ENCODE data around the gene RBMS3. TPM values are rescaled to one million over a fixed set of nuclear protein-coding genes. Genes with fewer than 3 reads are reported as not detected.

Gene RBMS3
- total and polyA plus RNA-seq, 2 of the 13 experiments (the other 11 are each of a cell fraction or from before 2014, with no cell fraction given), result not detected

GRCh38 chr3:30040126-30040525 lies 759.3 kb downstream of the RBMS3 start:
- no peak overlapping the region for H2AFZ ChIP-seq (ENCODE audit: low read length)
- no peak overlapping the region for H3K4me2 ChIP-seq (ENCODE audit: low read depth, low read length)
- intact Hi-C loops (cut with micrococcal nuclease; ENCODE audit: unreplicated experiment), result loop anchor here (5.0 kb wide), 1 partner anchor 617 kb away; no protein-coding TSS in a partner anchor
- ATAC-seq (no peak), FAIRE-seq (no peak), DNase-seq (ENCODE audit: low spot score) (no peak)
- no peaks in the 10 kb centered on the region for H3K36me3 ChIP-seq (replicated peaks in 1 of 2; ENCODE audit: control insufficient read depth in 1 of 2, insufficient read depth in 2 of 2, low read length in 2 of 2)
- H4K20me1 ChIP-seq (ENCODE audit: insufficient read depth, low read length), result no peaks in the 10 kb centered on the region
- H3K4me1 ChIP-seq (ENCODE audit: insufficient read depth, low read length), result no peaks in the 10 kb centered on the region; the same call in 1 of the 2 replicates
- H3K9me3 ChIP-seq (ENCODE audit: low read length), result no peaks in the 10 kb centered on the region
- in situ Hi-C loops (cut with HindIII; ENCODE audit: extremely low pct_ligation_motif_present, low pct_unique_long_range_greater_than_20kb), result loop anchor here (10.0 kb wide), 1 partner anchor 155 kb away; no protein-coding TSS in a partner anchor
- no TSS peak for BruUV-seq (replicated peaks)
- no peak overlapping the region for H3K27ac ChIP-seq (ENCODE audit: extremely low read length, insufficient read depth, low read length)
- no peaks in the 10 kb centered on the region for H3K79me2 ChIP-seq (ENCODE audit: insufficient read depth, low read length)
- no peak overlapping the region for H3K9ac ChIP-seq (ENCODE audit: insufficient read depth, low read depth, low read length)
- no peak overlapping the region for H3K4me3 ChIP-seq (replicated peaks in 1 of 3; ENCODE audit: insufficient read depth in 1 of 3, low read depth in 2 of 3, low read length in 3 of 3)
- 65% methylated on average over 4 of the region's 4 CpGs for WGBS (ENCODE audit: low lambda C conversion rate)
- H3K27me3 ChIP-seq (ENCODE audit: control insufficient read depth in 1 of 2, insufficient read depth in 2 of 2, low read length in 2 of 2), result 0 out of 5 replicates have a peak, but pooled peaks cover 0 to 5% of the 10 kb centered on the region in 2 experiments
- CTCF ChIA-PET (ENCODE audit: low intra/inter-chr PET ratio, low total read pairs), result no interaction called here
- POLR2A ChIA-PET, result no interaction called here
- TF ChIP-seq FOXM1 (CRISPR knock-in tag; IDR thresholded peaks at IDR 0.05) (no peak), NPAS2 (CRISPR knock-in tag; IDR thresholded peaks at IDR 0.05; ENCODE audit: borderline replicate concordance) (no peak), ZBTB21 (CRISPR knock-in tag; IDR thresholded peaks at IDR 0.05) (no peak), SIN3B (IDR thresholded peaks at IDR 0.05; ENCODE audit: low read length) (no peak), ZMAT3 (CRISPR knock-in tag; conservative IDR thresholded peaks at IDR 0.05) (no peak), ZBTB4 (CRISPR knock-in tag; IDR thresholded peaks at IDR 0.05; ENCODE audit: borderline replicate concordance) (no peak), NBN (conservative IDR thresholded peaks at IDR 0.05) (no peak), ZNF17 (CRISPR knock-in tag; IDR thresholded peaks at IDR 0.05) (no peak), BORCS8-MEF2B (CRISPR knock-in tag; IDR thresholded peaks at IDR 0.05) (no peak)
- TF ChIP-seq, protein P1, sequence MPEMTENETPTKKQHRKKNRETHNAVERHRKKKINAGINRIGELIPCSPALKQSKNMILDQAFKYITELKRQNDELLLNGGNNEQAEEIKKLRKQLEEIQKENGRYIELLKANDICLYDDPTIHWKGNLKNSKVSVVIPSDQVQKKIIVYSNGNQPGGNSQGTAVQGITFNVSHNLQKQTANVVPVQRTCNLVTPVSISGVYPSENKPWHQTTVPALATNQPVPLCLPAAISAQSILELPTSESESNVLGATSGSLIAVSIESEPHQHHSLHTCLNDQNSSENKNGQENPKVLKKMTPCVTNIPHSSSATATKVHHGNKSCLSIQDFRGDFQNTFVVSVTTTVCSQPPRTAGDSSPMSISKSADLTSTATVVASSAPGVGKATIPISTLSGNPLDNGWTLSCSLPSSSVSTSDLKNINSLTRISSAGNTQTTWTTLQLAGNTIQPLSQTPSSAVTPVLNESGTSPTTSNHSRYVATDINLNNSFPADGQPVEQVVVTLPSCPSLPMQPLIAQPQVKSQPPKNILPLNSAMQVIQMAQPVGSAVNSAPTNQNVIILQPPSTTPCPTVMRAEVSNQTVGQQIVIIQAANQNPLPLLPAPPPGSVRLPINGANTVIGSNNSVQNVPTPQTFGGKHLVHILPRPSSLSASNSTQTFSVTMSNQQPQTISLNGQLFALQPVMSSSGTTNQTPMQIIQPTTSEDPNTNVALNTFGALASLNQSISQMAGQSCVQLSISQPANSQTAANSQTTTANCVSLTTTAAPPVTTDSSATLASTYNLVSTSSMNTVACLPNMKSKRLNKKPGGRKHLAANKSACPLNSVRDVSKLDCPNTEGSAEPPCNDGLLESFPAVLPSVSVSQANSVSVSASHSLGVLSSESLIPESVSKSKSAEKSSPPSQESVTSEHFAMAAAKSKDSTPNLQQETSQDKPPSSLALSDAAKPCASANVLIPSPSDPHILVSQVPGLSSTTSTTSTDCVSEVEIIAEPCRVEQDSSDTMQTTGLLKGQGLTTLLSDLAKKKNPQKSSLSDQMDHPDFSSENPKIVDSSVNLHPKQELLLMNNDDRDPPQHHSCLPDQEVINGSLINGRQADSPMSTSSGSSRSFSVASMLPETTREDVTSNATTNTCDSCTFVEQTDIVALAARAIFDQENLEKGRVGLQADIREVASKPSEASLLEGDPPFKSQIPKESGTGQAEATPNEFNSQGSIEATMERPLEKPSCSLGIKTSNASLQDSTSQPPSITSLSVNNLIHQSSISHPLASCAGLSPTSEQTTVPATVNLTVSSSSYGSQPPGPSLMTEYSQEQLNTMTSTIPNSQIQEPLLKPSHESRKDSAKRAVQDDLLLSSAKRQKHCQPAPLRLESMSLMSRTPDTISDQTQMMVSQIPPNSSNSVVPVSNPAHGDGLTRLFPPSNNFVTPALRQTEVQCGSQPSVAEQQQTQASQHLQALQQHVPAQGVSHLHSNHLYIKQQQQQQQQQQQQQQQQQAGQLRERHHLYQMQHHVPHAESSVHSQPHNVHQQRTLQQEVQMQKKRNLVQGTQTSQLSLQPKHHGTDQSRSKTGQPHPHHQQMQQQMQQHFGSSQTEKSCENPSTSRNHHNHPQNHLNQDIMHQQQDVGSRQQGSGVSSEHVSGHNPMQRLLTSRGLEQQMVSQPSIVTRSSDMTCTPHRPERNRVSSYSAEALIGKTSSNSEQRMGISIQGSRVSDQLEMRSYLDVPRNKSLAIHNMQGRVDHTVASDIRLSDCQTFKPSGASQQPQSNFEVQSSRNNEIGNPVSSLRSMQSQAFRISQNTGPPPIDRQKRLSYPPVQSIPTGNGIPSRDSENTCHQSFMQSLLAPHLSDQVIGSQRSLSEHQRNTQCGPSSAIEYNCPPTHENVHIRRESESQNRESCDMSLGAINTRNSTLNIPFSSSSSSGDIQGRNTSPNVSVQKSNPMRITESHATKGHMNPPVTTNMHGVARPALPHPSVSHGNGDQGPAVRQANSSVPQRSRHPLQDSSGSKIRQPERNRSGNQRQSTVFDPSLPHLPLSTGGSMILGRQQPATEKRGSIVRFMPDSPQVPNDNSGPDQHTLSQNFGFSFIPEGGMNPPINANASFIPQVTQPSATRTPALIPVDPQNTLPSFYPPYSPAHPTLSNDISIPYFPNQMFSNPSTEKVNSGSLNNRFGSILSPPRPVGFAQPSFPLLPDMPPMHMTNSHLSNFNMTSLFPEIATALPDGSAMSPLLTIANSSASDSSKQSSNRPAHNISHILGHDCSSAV (CRISPR knock-in tag; IDR thresholded peaks at IDR 0.05; ENCODE audit: borderline replicate concordance), result no peak
- TF ChIP-seq, protein P2, sequence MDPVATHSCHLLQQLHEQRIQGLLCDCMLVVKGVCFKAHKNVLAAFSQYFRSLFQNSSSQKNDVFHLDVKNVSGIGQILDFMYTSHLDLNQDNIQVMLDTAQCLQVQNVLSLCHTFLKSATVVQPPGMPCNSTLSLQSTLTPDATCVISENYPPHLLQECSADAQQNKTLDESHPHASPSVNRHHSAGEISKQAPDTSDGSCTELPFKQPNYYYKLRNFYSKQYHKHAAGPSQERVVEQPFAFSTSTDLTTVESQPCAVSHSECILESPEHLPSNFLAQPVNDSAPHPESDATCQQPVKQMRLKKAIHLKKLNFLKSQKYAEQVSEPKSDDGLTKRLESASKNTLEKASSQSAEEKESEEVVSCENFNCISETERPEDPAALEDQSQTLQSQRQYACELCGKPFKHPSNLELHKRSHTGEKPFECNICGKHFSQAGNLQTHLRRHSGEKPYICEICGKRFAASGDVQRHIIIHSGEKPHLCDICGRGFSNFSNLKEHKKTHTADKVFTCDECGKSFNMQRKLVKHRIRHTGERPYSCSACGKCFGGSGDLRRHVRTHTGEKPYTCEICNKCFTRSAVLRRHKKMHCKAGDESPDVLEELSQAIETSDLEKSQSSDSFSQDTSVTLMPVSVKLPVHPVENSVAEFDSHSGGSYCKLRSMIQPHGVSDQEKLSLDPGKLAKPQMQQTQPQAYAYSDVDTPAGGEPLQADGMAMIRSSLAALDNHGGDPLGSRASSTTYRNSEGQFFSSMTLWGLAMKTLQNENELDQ (CRISPR knock-in tag; IDR thresholded peaks at IDR 0.05; ENCODE audit: borderline replicate concordance), result no peak
